GM21360 (cell line): ENCODE results near the gene KCNAB1.
"Not testable (repeated sequence)": the region's sequence is repeated elsewhere in the genome, so short reads cannot be mapped to it uniquely, and the experiment has no call there.

Source experiments
- ATAC-seq: cut with Tn5 transposase; IDR thresholded peaks from one replicate; pipeline ENCODE4 v1.9.1; 2021; ENCODE audit warnings: mild to moderate bottlenecking, moderate library complexity; ENCODE audit not compliant: unreplicated experiment

Gene KCNAB1

DNA sequence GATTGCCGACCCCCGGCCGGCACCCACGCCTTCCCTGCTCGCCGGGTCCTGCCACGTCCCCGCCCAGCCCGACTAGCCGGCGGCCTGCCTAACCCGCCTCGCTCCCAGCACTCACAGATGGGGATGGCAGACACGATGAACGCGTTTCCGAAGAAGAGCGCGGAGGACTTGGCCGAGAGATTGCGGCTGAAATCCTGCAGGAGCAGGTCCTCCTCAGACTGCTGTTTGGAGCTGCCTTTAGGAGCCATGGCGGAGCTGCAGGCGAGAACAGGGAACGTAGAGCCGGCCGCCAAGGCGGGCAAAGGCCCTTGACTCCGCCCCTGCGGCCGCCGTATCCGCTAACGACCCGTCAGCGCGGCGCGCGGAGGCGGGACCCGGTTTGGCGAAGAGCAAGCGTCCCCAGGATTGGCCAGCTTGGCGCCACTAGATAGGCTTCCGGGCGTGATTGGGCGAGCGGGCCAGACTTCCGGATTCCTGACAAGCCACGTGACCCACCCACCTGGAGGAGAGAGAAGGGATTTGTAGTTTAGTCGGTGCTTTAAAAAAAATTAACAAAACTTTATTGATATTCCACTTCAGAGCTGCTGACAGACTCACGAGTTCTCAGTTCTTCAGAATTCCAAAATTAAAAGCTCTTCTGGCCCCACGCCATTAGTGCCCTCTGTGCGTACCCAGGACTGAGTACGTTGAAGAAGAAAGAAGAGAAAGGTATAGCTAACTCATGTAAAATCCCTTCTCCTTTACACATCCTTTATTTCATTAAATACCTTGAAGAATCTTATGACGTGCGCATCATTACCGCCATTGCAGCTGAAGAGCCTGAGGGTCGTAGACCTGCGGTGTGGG lies 434.7 kb downstream of the KCNAB1 start, which contains the start of gene SSR3:
TSS of gene SSR3 (minus strand) at position 276 of the 846 bp plus-strand sequence. CDS start at position 248, 28 bp downstream.
- peak; percentile 99 for ATAC-seq

DNA sequence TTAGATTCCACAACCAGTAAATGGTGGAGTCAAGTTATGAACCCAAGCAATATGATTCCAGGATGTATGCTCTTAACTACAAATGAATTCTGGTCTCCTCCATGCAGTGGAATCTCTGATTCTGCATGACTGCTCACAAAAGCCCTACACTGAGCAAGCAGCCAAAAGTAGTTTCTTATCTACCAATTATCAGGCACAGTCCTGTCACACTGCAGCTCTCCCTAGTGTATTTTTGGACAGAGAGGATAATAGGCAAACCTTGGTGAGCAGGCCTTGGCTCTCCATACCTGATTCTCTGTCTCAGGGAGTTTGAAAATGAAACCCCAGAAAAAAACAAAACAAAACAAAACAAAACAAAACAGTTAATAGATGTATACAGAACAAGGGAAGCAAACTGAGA lies 438.0 kb downstream of the KCNAB1 start:
- no peak for ATAC-seq

GRCh38 chr3:156559321-156559720 lies 438.9 kb downstream of the KCNAB1 start:
- ATAC-seq, result no peak

DNA sequence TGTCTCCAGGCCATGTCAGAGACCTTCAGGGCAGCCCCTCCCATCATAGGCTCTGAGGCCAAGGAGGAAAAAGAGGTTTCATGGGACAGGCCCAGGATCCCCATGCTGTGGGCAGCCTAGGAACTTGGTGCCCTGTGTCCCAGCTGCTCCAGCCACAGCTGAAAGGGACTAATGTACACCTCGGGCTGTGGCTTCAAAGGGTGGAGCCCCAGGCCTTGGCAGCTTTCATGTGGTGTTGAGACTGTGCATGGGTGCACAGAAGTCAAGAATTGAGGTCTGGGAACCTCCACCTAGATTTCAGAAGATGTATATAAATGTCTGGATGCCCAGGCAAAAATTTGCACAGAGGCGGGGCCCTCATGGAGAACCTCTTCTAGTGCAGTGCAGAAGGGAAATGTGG lies 441.2 kb downstream of the KCNAB1 start:
- no peak for ATAC-seq

DNA sequence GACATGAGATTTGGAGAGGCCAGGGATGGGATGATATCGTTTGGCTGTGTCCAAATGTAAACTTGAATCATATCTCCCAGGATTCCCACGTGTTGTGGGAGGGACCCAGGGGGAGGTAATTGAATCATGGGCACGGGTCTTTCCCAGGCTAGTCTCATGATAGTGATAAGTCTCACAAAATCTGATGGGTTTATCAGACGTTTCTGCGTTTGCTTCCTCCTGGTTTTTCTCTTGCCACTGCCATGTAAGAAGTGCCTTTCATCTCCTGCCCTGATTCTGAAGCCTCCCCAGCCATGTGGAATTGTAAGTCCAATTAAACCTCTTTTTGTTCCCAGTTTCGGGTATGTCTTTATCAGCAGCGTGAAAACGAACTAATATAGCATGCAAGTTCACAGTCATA lies 442.1 kb downstream of the KCNAB1 start:
- ATAC-seq, result not testable (repeated sequence)

DNA sequence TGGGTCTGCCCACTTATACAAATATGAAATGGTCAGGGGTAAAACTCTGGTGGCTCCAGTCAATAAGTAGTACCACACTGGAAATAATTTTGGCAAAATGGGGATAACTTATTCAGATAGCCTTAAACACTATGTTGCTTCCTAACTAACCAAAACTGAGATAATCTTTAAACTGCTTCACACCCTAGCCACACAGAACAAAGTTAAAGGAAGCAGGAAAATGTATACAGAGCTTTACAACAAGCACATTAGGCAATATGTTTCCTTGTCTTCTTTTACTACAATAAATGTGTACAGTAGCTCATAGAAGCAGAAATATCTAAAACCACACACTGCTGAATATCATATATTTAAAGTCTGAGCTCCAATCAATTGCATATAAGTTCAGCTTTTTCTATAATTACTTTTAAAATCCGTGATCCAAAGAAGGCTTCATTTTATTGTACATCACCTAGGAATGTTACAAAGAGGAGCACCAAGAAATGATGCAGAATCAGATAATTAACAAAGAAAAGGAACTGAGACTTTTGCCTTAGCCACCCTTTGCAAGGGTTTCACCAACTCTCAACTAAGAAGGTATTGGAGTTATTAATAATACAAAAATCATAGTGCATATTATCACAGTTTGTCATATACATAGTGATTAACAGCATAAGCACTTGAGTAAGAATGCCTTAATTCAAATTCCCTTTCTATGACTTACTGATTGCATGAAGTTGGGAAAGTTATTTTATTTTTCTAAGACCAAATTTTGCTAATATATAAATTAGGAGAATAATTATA lies 443.7 kb downstream of the KCNAB1 start:
- ATAC-seq, result no peak

DNA sequence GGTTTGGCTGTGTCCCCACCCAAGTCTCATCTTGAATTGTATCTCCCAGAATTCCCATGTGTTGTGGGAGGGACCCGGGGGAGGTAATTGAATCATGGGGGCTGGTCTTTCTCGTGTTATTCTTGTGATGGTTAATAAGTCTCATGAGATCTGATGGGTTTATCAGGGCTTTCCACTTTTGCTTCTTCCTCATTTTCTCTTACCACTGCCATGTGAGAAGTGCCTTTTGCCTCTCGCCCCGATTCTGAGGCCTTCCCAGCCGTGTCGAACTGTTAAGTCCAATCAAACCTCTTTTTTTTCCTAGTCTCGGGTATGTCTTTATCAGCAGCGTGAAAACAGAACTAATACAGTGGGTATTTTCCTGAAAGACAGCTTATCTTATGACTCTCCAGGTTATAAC lies 448.6 kb downstream of the KCNAB1 start:
- not testable (repeated sequence) for ATAC-seq

DNA sequence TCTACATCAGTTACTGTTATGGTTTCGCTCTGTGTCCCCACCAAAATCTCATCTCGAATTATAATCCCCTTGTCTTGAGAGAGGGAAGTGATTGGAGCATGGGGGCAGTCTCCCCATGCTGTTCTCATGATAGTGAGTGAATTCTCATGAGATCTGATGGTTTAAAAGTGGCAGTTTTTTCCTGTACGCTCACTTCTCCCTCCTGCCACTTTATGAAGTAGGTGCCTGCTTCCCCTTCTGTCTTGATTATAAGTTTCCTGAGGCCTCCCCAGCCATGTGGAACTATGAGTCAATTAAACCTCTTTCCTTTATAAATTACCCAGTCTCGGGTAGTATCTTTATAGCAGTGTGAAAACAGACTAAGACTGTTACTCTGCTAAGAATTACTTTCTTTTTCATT lies 449.5 kb downstream of the KCNAB1 start:
- ATAC-seq, result not testable (repeated sequence)

DNA sequence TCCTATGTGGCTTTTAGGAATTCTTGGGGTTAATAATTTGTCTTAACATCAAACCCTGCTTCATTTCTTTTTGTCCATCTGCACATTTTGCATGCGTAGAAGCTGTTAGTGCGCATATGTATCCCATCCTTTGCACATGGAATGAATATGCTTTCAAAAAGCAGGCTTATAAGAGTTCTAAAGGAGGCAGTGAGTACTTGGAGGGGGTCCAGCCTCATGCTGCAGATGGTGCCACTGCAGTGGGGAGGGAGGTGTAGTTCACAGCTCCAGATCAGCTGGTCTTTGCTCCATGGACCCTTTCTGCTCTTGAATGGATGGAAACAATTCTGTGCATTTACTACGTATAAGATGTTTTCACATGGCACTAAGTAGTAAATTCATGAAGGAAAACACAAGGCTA lies 455.3 kb downstream of the KCNAB1 start:
- ATAC-seq, result no peak

- no peak for ATAC-seq
Measured at GRCh38 chr3:156576051-156576450, 455.7 kb downstream of the KCNAB1 start.

- ATAC-seq, result no peak
Measured at GRCh38 chr3:156576651-156577348, 456.4 kb downstream of the KCNAB1 start.

DNA sequence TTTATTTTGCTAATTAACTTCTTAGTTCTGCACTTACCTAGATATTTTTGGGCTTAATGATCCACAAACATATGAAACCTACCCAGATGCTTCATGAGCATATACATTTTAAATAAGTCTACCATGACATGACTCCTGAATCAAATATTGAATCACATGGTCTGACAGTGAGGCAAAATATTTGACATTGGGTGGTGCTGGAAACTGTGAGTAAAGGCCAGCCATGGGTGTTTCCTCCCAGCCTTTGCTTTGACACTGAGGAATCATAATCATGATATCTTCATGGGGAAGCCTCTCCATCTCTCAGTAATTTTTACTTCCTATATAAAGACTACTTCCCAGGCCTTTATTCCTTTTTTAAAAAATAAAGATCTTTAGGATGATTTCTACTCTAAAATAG lies 457.4 kb downstream of the KCNAB1 start:
- ATAC-seq, result no peak

GRCh38 chr3:156579427-156579851 lies 459.1 kb downstream of the KCNAB1 start:
- ATAC-seq, result no peak

- ATAC-seq, result no peak
Measured at GRCh38 chr3:156581033-156581432, 460.7 kb downstream of the KCNAB1 start.

- ATAC-seq, result no peak
Measured at GRCh38 chr3:156581954-156582353, 461.6 kb downstream of the KCNAB1 start.

DNA sequence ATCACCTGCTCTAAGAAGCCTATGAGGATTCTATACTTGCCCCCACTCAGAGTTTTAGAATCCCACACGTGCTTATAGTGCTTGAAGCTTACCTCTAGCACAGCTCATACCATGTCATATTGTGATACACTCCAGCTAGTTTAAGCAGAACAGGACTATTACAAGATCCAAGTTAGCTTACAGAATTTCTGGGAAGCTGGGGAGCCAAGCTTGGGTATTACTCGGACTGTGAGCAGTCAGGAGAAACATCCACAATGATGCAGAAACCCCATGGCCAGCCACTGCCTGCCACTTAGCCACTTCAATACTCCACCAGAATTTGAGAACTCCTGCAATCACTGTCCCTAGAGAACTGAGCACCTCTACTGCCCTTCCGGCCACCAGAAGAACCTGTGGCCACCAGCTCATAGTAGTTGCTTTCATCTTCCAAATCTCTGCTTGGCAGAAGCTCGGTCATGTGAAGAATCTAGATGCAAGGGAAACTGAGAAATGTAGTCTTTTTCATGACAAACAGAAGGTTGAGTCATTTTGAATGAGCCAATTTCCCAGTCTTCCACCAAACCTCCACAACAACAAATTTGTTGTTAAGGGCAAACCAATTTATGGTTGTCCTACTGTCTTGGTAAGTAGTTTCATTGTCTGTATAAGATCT lies 462.3 kb downstream of the KCNAB1 start:
- ATAC-seq, result peak; percentile 47

GRCh38 chr3:156583469-156583868 lies 463.1 kb downstream of the KCNAB1 start:
- ATAC-seq, result no peak

- peak; percentile 56 for ATAC-seq
Measured at GRCh38 chr3:156586905-156587759, 466.8 kb downstream of the KCNAB1 start.

- peak; percentile 35 for ATAC-seq
Measured at GRCh38 chr3:156587760-156588069, 467.3 kb downstream of the KCNAB1 start.
